ENCODE results near the gene NCK1.
"Not testable (repeated sequence)": the region's sequence is repeated elsewhere in the genome, so short reads cannot be mapped to it uniquely, and the experiment has no call there.

The NCK1 gene

DNA sequence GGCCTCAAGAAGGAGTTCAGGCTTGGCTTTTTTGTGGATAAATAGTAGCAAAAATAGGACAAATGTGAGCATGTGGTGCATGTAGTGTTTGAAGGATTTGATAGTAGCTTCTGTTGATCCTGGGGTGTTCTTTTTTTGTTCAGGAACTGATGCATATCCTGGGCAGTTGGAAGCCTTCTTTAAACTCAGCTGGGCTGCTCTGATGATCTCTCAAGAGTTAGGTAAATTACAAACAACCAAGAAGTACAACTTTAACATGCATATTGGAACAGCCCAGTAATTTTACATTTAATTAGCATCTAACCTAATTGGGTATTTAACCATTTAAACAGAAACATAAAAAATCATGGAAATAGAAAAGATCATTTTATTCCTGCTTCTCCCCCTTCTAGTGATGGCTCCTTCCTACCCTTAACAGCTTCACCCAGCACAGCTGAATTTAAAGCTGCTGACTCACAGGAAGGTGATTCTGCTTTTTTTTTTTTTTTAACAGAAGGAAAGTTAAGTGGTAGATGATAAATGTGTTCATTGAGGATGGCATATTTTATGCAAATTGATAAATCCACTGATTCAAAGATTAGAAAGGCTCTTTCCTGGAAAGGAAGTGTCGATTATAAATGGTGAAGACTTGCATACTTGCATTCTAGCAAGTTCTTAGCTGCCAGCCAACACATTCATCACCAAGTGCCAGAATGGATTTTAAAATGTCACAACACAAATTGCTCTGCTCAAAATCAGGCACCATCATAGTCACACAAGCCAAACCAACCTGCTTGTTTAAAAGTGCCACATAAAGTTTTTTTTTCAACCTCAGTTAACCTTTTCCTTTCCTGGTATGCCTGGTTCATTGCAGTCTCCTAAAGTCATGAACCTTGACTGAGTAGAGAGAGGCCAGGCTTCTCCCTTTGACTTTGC, 23.1 kb upstream of the NCK1 start:
- H3K4me3 Mint-ChIP-seq = no peak overlapping the region
- peaks cover 5% of the 10 kb centered on the region for H3K36me3 Mint-ChIP-seq (ENCODE audit: insufficient read depth)
- H3K27ac Mint-ChIP-seq (ENCODE audit: low read depth) = no peak overlapping the region
- no peaks in the 10 kb centered on the region for H3K4me1 Mint-ChIP-seq
- H3K27me3 Mint-ChIP-seq = no peaks in the 10 kb centered on the region
- H3K9me3 Mint-ChIP-seq = no peaks in the 10 kb centered on the region
- no peak for ATAC-seq (replicated peaks; ENCODE audit: extremely low read depth, poor library complexity, severe bottlenecking)
- no peak for DNase-seq (ENCODE audit: low spot score in 2 of 2)

DNA sequence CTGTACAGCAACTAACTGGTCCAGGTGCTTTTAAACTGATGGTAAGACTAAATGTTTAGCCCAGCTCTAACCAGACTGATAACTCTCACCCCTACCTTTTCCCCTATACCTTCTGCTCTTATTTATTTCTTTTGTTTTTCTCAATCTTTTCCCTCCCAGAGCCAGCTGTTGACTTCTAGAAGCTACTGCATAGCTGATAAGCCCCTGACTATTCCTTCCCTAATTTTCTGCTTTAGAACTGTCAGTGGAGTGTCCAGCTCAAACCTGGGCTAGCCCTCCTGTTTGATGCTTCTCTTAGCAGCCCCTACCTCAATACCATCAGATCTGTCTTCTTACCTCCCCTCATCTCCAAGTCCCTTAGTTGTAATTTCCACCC, 22.5 kb upstream of the NCK1 start:
- Mint-ChIP-seq H3K36me3 (ENCODE audit: insufficient read depth) (peaks cover 11% of the 10 kb centered on the region), H3K9me3 (no peaks in the 10 kb centered on the region), H3K27ac (ENCODE audit: low read depth) (no peak overlapping the region), H3K27me3 (no peaks in the 10 kb centered on the region), H3K4me3 (no peak overlapping the region), H3K4me1 (no peaks in the 10 kb centered on the region)
- DNase-seq (ENCODE audit: low spot score in 2 of 2) (no peak), ATAC-seq (replicated peaks; ENCODE audit: extremely low read depth, poor library complexity, severe bottlenecking) (no peak)

DNA sequence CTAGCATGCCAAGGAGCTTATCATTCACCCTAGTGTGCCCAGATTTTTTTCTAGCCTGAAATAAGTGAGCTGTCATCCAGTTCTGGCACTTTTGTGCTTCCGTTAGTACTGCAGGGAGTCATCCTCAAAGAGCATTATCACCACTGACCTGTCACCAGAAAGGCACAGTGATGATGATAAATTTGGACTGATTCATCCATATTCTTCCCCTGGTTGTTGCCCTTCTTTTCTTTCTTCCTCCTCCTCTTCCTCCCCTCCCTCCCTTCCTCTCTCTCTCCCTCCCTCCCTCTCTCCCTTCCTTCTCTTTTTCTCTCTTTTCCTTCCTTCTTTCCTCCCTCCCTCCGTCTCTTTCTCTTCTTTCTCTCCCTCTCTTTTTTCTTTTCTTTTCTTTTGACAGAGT, 21.8 kb upstream of the NCK1 start:
- H3K4me1 Mint-ChIP-seq = no peaks in the 10 kb centered on the region
- no peak overlapping the region for H3K4me3 Mint-ChIP-seq
- ATAC-seq (replicated peaks; ENCODE audit: extremely low read depth, poor library complexity, severe bottlenecking) = no peak
- H3K27me3 Mint-ChIP-seq = no peaks in the 10 kb centered on the region
- peaks cover 12% of the 10 kb centered on the region for H3K36me3 Mint-ChIP-seq (ENCODE audit: insufficient read depth)
- DNase-seq (ENCODE audit: low spot score in 2 of 2) = no peak
- peak overlapping the region; percentile 42 for H3K27ac Mint-ChIP-seq (ENCODE audit: low read depth)
- no peaks in the 10 kb centered on the region for H3K9me3 Mint-ChIP-seq

- no peak overlapping the region for H3K4me3 Mint-ChIP-seq
- peaks cover 15% of the 10 kb centered on the region for H3K36me3 Mint-ChIP-seq (ENCODE audit: insufficient read depth)
- ATAC-seq (replicated peaks; ENCODE audit: extremely low read depth, poor library complexity, severe bottlenecking) (no peak), DNase-seq (ENCODE audit: low spot score in 2 of 2) (no peak)
- no peaks in the 10 kb centered on the region for H3K27me3 Mint-ChIP-seq
- no peak overlapping the region for H3K27ac Mint-ChIP-seq (ENCODE audit: low read depth)
- H3K9me3 Mint-ChIP-seq = no peaks in the 10 kb centered on the region
- peaks cover 2% of the 10 kb centered on the region for H3K4me1 Mint-ChIP-seq
Measured at GRCh38 chr3:136842294-136842693, 19.7 kb upstream of the NCK1 start.

GRCh38 chr3:136844724-136845123, 17.3 kb upstream of the NCK1 start:
- H3K4me3 Mint-ChIP-seq = no peak overlapping the region
- no peaks in the 10 kb centered on the region for H3K27me3 Mint-ChIP-seq
- DNase-seq (ENCODE audit: low spot score in 2 of 2) (no peak), ATAC-seq (replicated peaks; ENCODE audit: extremely low read depth, poor library complexity, severe bottlenecking) (no peak)
- no peaks in the 10 kb centered on the region for H3K9me3 Mint-ChIP-seq
- no peak overlapping the region for H3K27ac Mint-ChIP-seq (ENCODE audit: low read depth)
- H3K36me3 Mint-ChIP-seq (ENCODE audit: insufficient read depth) = peaks cover 15% of the 10 kb centered on the region
- peaks cover 10% of the 10 kb centered on the region for H3K4me1 Mint-ChIP-seq

DNA sequence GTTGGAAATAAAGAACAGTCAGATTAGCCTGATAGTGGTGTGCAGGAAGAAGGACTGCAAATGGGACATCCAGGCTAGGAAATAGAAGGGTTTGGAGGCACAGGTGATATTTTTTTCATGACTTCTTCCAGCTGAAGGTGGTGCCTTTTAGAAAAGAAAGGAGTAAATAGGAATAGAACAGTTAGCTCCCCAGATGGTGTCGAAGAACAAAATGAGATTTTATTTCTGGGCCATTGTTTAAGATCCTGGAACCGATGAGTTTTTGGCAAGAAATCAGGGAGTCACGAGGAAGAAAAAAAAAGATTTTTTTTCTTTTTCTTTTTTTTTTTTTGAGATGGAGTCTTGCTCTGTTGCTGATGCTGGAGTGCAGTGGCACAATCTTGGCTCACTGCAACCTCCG, 9.8 kb upstream of the NCK1 start:
- DNase-seq (ENCODE audit: low spot score in 2 of 2) (no peak), ATAC-seq (replicated peaks; ENCODE audit: extremely low read depth, poor library complexity, severe bottlenecking) (no peak)
- Mint-ChIP-seq H3K27me3 (no peaks in the 10 kb centered on the region), H3K4me1 (peaks cover 32% of the 10 kb centered on the region), H3K36me3 (ENCODE audit: insufficient read depth) (peaks cover 2% of the 10 kb centered on the region), H3K9me3 (no peaks in the 10 kb centered on the region), H3K27ac (ENCODE audit: low read depth) (no peak overlapping the region), H3K4me3 (no peak overlapping the region)

- H3K27me3 Mint-ChIP-seq = no peaks in the 10 kb centered on the region
- H3K36me3 Mint-ChIP-seq (ENCODE audit: insufficient read depth) = peaks cover 14% of the 10 kb centered on the region
- ATAC-seq (replicated peaks; ENCODE audit: extremely low read depth, poor library complexity, severe bottlenecking) (no peak), DNase-seq (ENCODE audit: low spot score in 2 of 2) (no peak)
- no peaks in the 10 kb centered on the region for H3K9me3 Mint-ChIP-seq
- no peak overlapping the region for H3K4me3 Mint-ChIP-seq
- H3K27ac Mint-ChIP-seq (ENCODE audit: low read depth) = peak overlapping the region; percentile 25
- peaks cover 43% of the 10 kb centered on the region for H3K4me1 Mint-ChIP-seq
Measured at GRCh38 chr3:136856665-136857064, 5.3 kb upstream of the NCK1 start.

DNA sequence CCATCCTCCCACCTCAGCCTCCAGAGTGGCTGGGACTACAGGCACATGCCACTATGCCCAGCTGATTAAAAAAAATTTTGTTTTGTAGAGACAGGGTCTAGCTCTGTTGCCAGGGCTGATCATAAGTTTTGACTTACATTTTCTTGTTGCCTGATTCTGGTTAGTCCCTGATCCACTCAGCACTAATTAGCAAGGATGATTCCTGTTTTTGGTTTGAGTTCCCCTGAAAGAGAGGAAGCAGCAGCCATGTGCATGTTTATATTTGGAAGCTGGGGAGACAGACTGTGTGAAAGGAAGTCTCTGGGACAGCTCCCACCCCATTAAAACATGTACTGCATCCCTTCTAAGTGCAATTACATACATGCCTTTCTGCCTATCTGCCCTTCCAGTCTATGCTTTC, 3.6 kb upstream of the NCK1 start:
- DNase-seq (ENCODE audit: low spot score in 2 of 2) (no peak), ATAC-seq (replicated peaks; ENCODE audit: extremely low read depth, poor library complexity, severe bottlenecking) (no peak)
- H3K36me3 Mint-ChIP-seq (ENCODE audit: insufficient read depth) = peaks cover 23% of the 10 kb centered on the region
- no peaks in the 10 kb centered on the region for H3K9me3 Mint-ChIP-seq
- no peak overlapping the region for H3K4me3 Mint-ChIP-seq
- H3K27ac Mint-ChIP-seq (ENCODE audit: low read depth) = no peak overlapping the region
- H3K4me1 Mint-ChIP-seq = peaks cover 45% of the 10 kb centered on the region
- no peaks in the 10 kb centered on the region for H3K27me3 Mint-ChIP-seq

GRCh38 chr3:136860541-136860940, 1.5 kb upstream of the NCK1 start:
- DNase-seq (ENCODE audit: low spot score in 2 of 2) = no peak
- peak overlapping the region; percentile 88 for H3K27ac Mint-ChIP-seq (ENCODE audit: low read depth)
- H3K4me1 Mint-ChIP-seq = peaks cover 54% of the 10 kb centered on the region
- H3K9me3 Mint-ChIP-seq = no peaks in the 10 kb centered on the region
- H3K4me3 Mint-ChIP-seq = peak overlapping the region; percentile 89
- no peak for ATAC-seq (replicated peaks; ENCODE audit: extremely low read depth, poor library complexity, severe bottlenecking)
- H3K36me3 Mint-ChIP-seq (ENCODE audit: insufficient read depth) = peaks cover 27% of the 10 kb centered on the region
- no peaks in the 10 kb centered on the region for H3K27me3 Mint-ChIP-seq

DNA sequence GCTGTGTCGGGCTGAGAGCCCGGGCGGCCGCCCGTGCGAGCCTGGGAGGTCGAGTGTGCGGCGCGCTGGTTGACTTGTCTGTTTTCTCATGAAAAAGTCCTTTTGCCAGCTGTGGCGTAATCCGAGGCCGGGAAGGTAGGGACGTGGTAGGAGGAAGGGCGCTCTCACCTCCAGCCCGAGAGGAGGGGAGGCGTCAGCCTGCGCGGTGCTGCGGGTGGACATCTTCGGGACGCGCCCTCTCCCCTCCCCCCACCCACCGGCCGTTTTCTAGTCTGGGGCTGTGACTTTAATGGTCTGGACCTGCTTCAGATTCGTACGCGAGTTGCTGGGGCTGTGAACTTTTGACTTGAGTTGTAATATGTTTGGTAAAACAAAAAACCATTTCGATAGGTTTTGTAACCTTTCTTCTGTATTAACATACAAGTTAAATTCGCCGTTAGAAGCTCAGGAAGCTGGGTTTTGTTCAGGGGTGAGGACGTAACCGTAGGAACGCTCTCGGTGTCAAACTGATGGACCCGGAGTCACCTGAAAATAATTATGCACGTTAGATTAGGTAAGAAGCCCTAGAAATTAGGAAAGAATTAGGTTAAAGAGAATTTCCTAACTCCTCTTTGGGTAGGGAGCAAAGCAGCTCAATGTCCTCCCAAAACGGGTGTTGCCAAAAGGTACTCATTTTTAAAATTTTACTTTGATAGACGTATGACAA, 762 bp downstream of the NCK1 start:
- H3K27ac Mint-ChIP-seq (ENCODE audit: low read depth) = peak overlapping the region; percentile 88
- H3K9me3 Mint-ChIP-seq = no peaks in the 10 kb centered on the region
- peaks cover 32% of the 10 kb centered on the region for H3K36me3 Mint-ChIP-seq (ENCODE audit: insufficient read depth)
- peaks cover 62% of the 10 kb centered on the region for H3K4me1 Mint-ChIP-seq
- peak overlapping the region; percentile 89 for H3K4me3 Mint-ChIP-seq
- ATAC-seq (replicated peaks; ENCODE audit: extremely low read depth, poor library complexity, severe bottlenecking) (no peak), DNase-seq (ENCODE audit: low spot score in 2 of 2) (peak in 1 of 2 donors; percentile 21)
- no peaks in the 10 kb centered on the region for H3K27me3 Mint-ChIP-seq

DNA sequence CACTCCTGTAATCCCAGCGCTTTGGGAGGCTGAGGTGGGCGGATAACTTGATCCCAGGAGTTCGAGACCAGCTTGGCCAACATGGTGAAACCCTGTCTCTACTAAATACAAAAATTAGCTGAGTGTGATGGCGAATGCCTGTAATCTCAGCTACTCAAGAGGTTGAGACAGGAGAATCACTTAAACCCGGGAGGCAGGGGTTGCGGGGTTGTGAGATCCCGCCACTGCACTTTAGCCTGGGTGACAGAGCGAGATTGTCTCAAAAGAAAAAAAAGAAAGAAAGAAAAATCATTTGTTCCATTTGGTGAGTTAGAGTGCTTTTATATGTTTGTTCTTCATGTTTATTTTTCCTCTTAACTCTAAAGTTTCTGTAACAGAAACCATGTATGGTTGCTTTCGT, 7.3 kb downstream of the NCK1 start:
- Mint-ChIP-seq H3K9me3 (peaks cover 8% of the 10 kb centered on the region), H3K27me3 (no peaks in the 10 kb centered on the region), H3K27ac (ENCODE audit: low read depth) (no peak overlapping the region), H3K36me3 (ENCODE audit: insufficient read depth) (peaks cover 28% of the 10 kb centered on the region), H3K4me3 (no peak overlapping the region), H3K4me1 (peaks cover 70% of the 10 kb centered on the region)
- no peak for ATAC-seq (replicated peaks; ENCODE audit: extremely low read depth, poor library complexity, severe bottlenecking)
- DNase-seq (ENCODE audit: low spot score in 2 of 2) = no peak

DNA sequence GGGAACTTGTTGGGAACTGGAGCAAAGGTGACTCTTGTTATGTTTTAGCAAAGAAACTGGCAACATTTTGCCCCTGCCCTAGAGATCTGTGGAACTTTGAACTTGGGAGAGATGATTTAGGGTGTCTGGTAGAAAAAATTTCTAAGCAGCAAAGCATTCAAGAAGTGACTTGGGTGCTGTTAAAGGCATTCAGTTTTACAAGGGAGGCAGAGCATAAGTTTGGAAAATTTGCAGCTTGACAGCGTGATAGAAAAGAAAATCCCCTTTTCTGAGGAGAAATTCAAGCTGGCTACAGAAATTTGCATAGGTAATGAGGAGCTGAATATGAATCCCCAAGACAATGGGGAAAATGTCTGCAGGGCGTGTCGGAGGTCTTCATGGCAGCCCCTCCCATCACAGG, 10.2 kb downstream of the NCK1 start:
- not testable (repeated sequence) for ATAC-seq (replicated peaks; ENCODE audit: extremely low read depth, poor library complexity, severe bottlenecking); DNase-seq (ENCODE audit: low spot score in 2 of 2); H3K27me3 Mint-ChIP-seq; H3K9me3 Mint-ChIP-seq; H3K27ac Mint-ChIP-seq (ENCODE audit: low read depth)
- Mint-ChIP-seq H3K36me3 (ENCODE audit: insufficient read depth) (peaks cover 21% of the 10 kb centered on the region), H3K4me3 (peak overlapping the region; percentile 8), H3K4me1 (peaks cover 73% of the 10 kb centered on the region)

DNA sequence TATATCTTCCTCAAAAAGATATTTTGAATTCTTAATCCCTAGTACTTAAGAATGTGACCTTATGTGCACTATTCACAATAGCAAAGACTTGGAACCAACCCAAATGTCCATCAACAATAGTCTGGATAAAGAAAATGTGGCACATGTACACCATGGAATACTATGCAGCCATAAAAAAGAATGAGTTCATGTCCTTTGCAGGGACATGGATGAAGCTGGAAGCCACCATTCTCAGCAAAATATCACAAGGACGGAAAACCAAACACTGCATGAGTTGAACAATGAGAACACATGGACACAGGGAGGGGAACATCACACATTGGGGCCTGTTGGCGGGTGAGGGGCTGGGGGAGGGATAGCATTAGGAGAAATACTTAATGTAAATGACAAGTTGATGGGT, 17.5 kb downstream of the NCK1 start:
- H3K36me3 Mint-ChIP-seq (ENCODE audit: insufficient read depth); H3K27me3 Mint-ChIP-seq; DNase-seq (ENCODE audit: low spot score in 2 of 2); H3K9me3 Mint-ChIP-seq; H3K27ac Mint-ChIP-seq (ENCODE audit: low read depth); ATAC-seq (replicated peaks; ENCODE audit: extremely low read depth, poor library complexity, severe bottlenecking); H3K4me3 Mint-ChIP-seq: not testable (repeated sequence)
- H3K4me1 Mint-ChIP-seq = peaks cover 77% of the 10 kb centered on the region
